H9 (cell line): ENCODE measurements around the gene CHKB. TPM values are rescaled to one million over a fixed set of nuclear protein-coding genes. Genes with fewer than 3 reads are reported as not detected.

Source experiments
- DNase-seq: peaks from one replicate; pipeline ENCODE4 v3.0.0-alpha.2; 2017
- H2AFZ ChIP-seq: one replicate; pipeline ENCODE4 v1.6.1; 2013; ENCODE audit warnings: mild to moderate bottlenecking, low read length, control low read depth, moderate library complexity
- H2AK5ac ChIP-seq: 2 replicates; pipeline ENCODE4 v1.6.1; 2013; ENCODE audit warnings: low read length, control low read depth, mixed read lengths; ENCODE audit not compliant: insufficient read length
- H2BK120ac ChIP-seq: one replicate; pipeline ENCODE4 v1.6.1; 2013; ENCODE audit warnings: low read depth, mild to moderate bottlenecking, low read length, control low read depth, inconsistent platforms; ENCODE audit not compliant: poor library complexity, severe bottlenecking
- H2BK12ac ChIP-seq: 2 replicates; pipeline ENCODE4 v1.6.1; 2013; ENCODE audit warnings: low read length, control low read depth, mixed read lengths, low read depth; ENCODE audit not compliant: insufficient read length
- H2BK15ac ChIP-seq: 2 replicates; pipeline ENCODE4 v1.6.1; 2013; ENCODE audit warnings: low read depth, low read length, control low read depth
- H2BK20ac ChIP-seq: one replicate; pipeline ENCODE4 v1.6.1; 2013; ENCODE audit warnings: low read depth, mild to moderate bottlenecking, low read length, control low read depth, inconsistent platforms; ENCODE audit not compliant: poor library complexity, severe bottlenecking
- H2BK5ac ChIP-seq: 2 replicates; pipeline ENCODE4 v1.6.1; 2013; ENCODE audit warnings: low read length, control low read depth, mixed read lengths; ENCODE audit not compliant: insufficient read length
- H3K14ac ChIP-seq: 2 replicates; pipeline ENCODE4 v1.6.1; 2013; ENCODE audit warnings: low read length, control low read depth; ENCODE audit not compliant: insufficient read depth
- H3K18ac ChIP-seq: 2 replicates; pipeline ENCODE4 v1.6.1; 2013; ENCODE audit warnings: low read depth, mild to moderate bottlenecking, mixed read lengths, low read length, control low read depth; ENCODE audit not compliant: insufficient read length
- H3K23ac ChIP-seq: 2 replicates; pipeline ENCODE4 v1.6.1; 2013; ENCODE audit warnings: low read length, control low read depth, mixed read lengths, low read depth; ENCODE audit not compliant: insufficient read length
- H3K23me2 ChIP-seq: 2 replicates; pipeline ENCODE4 v1.6.1; 2013; ENCODE audit warnings: low read depth, mild to moderate bottlenecking, mixed read lengths, low read length, control low read depth; ENCODE audit not compliant: insufficient read length, poor library complexity, severe bottlenecking
- H3K27ac ChIP-seq: 2 replicates; pipeline ENCODE4 v1.5.1; 2013; ENCODE audit warnings: low read length, control low read depth, mixed read lengths, low read depth; ENCODE audit not compliant: insufficient read length
- H3K27me3 ChIP-seq: 2 replicates; pipeline ENCODE4 v1.6.1; 2013; ENCODE audit warnings: low read length, control low read depth, inconsistent platforms; ENCODE audit not compliant: insufficient read depth
- H3K4ac ChIP-seq: 2 replicates; pipeline ENCODE4 v1.6.1; 2013; ENCODE audit warnings: low read depth, mild to moderate bottlenecking, control low read depth, inconsistent platforms, low read length, moderate library complexity
- H3K4me1 ChIP-seq: 2 replicates; pipeline ENCODE4 v1.6.1; 2013; ENCODE audit warnings: low read length, control low read depth, inconsistent platforms; ENCODE audit not compliant: insufficient read depth
- H3K4me2 ChIP-seq: 2 replicates; pipeline ENCODE4 v1.6.1; 2013; ENCODE audit warnings: low read length, control low read depth, mixed read lengths; ENCODE audit not compliant: insufficient read length, insufficient read depth
- H3K56ac ChIP-seq: 2 replicates; pipeline ENCODE4 v1.6.1; 2013; ENCODE audit warnings: low read depth, mild to moderate bottlenecking, mixed read lengths, low read length, control low read depth; ENCODE audit not compliant: insufficient read length
- H3K79me1 ChIP-seq: 2 replicates; pipeline ENCODE4 v1.6.1; 2013; ENCODE audit warnings: low read depth, mild to moderate bottlenecking, moderate library complexity, low read length, control low read depth, inconsistent platforms; ENCODE audit not compliant: insufficient read depth, poor library complexity, severe bottlenecking
- H3K79me2 ChIP-seq: 2 replicates; pipeline ENCODE4 v1.6.1; 2013; ENCODE audit warnings: low read length, control low read depth, inconsistent platforms; ENCODE audit not compliant: insufficient read depth
- H3K9ac ChIP-seq: 2 replicates; pipeline ENCODE4 v1.6.1; 2013; ENCODE audit warnings: low read length, control low read depth, mixed read lengths; ENCODE audit not compliant: insufficient read length; ENCODE audit errors: extremely low read depth
- H3K9me3 ChIP-seq: one replicate; pipeline ENCODE4 v1.6.1; 2013; ENCODE audit warnings: low read depth, low read length, inconsistent platforms; ENCODE audit not compliant: control insufficient read depth
- H3T11ph ChIP-seq: one replicate; pipeline ENCODE4 v1.6.1; 2013; ENCODE audit warnings: mild to moderate bottlenecking, low read length, control low read depth, inconsistent platforms
- H4K20me1 ChIP-seq: one replicate; pipeline ENCODE4 v1.6.1; 2013; ENCODE audit not compliant: control insufficient read depth, insufficient read length, insufficient read depth
- H4K5ac ChIP-seq: 2 replicates; pipeline ENCODE4 v1.6.1; 2013; ENCODE audit warnings: low read depth, mild to moderate bottlenecking, mixed read lengths, low read length, control low read depth; ENCODE audit not compliant: insufficient read length
- H4K8ac ChIP-seq: replicated peaks from 2 replicates; pipeline ENCODE4 v1.6.1; 2013; ENCODE audit warnings: low read length, control low read depth, mixed read lengths, low read depth; ENCODE audit not compliant: insufficient read length
- H4K91ac ChIP-seq: 2 replicates; pipeline ENCODE4 v1.6.1; 2013; ENCODE audit warnings: low read depth, mild to moderate bottlenecking, moderate library complexity, mixed read lengths, low read length, control low read depth; ENCODE audit not compliant: insufficient read length
- H3K27ac Mint-ChIP-seq, 3 experiments: 2 replicates in 2 of 3; 3 replicates in 1 of 3; pipeline ENCODE4 v1.8.0; 2020 to 2021; ENCODE audit warnings: mixed read lengths in 3 of 3, mild to moderate bottlenecking in 1 of 3, moderate library complexity in 1 of 3
- H3K27me3 Mint-ChIP-seq: 2 replicates; pipeline ENCODE4 v1.8.0; 2021; ENCODE audit warnings: low read depth, mild to moderate bottlenecking, moderate library complexity, mixed read lengths
- H3K36me3 Mint-ChIP-seq, 3 experiments: 2 replicates in 2 of 3; 3 replicates in 1 of 3; pipeline ENCODE4 v1.8.0; 2020 to 2021; ENCODE audit warnings: low read depth in 3 of 3, mixed read lengths in 3 of 3; ENCODE audit not compliant: insufficient read depth in 1 of 3
- H3K4me1 Mint-ChIP-seq, 2 experiments: 2 replicates each; pipeline ENCODE4 v1.8.0; 2020; ENCODE audit warnings: mixed read lengths in 2 of 2
- H3K4me3 Mint-ChIP-seq, 2 experiments: 2 replicates in 1 of 2; 3 replicates in 1 of 2; pipeline ENCODE4 v1.8.0; 2020 to 2021; ENCODE audit warnings: mild to moderate bottlenecking in 2 of 2, mixed read lengths in 2 of 2, moderate library complexity in 1 of 2
- H3K9me3 Mint-ChIP-seq, 2 experiments: 2 replicates in 1 of 2; 3 replicates in 1 of 2; pipeline ENCODE4 v1.8.0; 2020; ENCODE audit warnings: mild to moderate bottlenecking in 2 of 2, mixed read lengths in 2 of 2, moderate library complexity in 1 of 2
- WGBS: extraction: QIAGEN DNeasy Blood & Tissue Kit; methylation state at CpG from one replicate; pipeline ENCODE4 v1.1.7; 2013; ENCODE audit warnings: missing lambda C conversion rate, low lambda C conversion rate, mixed read lengths; ENCODE audit not compliant: insufficient read length; ENCODE audit errors: extremely low coverage; 5-methylcytosine and 5-hydroxymethylcytosine counted together
- total RNA-seq: library from RNA; stranded (reverse); gene quantifications from 2 replicates; pipeline ENCODE4 v1.2.1, GENCODE V29; 2021
- TF ChIP-seq, protein P1 (sequence below): fragments of 200-600 bp; sonication (generic); conservative IDR thresholded peaks from 3 replicates; pipeline ENCODE4 v1.8.0; 2021; ENCODE audit warnings: antibody characterized with exemption, mild to moderate bottlenecking

Gene CHKB
- total RNA-seq, 1 experiment from 2014 or later: 64.9 TPM

- Histone ChIP-seq H3K9me3 (no peaks in the 10 kb centered on the region), H4K20me1 (no peaks in the 10 kb centered on the region), H2BK120ac (no peak overlapping the region), H4K8ac (no peak overlapping the region), H3K79me1 (no peaks in the 10 kb centered on the region), H3K23me2 (peaks cover 11% of the 10 kb centered on the region), H3T11ph (no peak overlapping the region), H3K14ac (no peak overlapping the region), H2BK5ac (no peak overlapping the region), H4K5ac (no peak overlapping the region), H2AFZ (no peak overlapping the region), H3K9ac (no peak overlapping the region), H3K27ac (no peak overlapping the region), H2BK20ac (no peak overlapping the region), H3K4me1 (no peaks in the 10 kb centered on the region), H3K27me3 (peaks cover 9% of the 10 kb centered on the region; the same call in 1 of the 2 replicates), H3K4ac (no peak overlapping the region), H2AK5ac (no peak overlapping the region), H3K79me2 (no peaks in the 10 kb centered on the region), H2BK12ac (no peak overlapping the region), H3K56ac (no peak overlapping the region), H3K23ac (no peak overlapping the region), H4K91ac (no peak overlapping the region), H3K18ac (no peak overlapping the region), H3K4me2 (no peak overlapping the region), H2BK15ac (no peak overlapping the region)
- Mint-ChIP-seq H3K36me3 (no peaks in the 10 kb centered on the region), H3K27me3 (peaks cover 70% of the 10 kb centered on the region), H3K27ac (no peak overlapping the region), H3K4me1 (peaks cover 9 to 10% of the 10 kb centered on the region in 2 experiments), H3K9me3 (no peaks in the 10 kb centered on the region), H3K4me3 (no peak overlapping the region)
- TF ChIP-seq, protein P1, sequence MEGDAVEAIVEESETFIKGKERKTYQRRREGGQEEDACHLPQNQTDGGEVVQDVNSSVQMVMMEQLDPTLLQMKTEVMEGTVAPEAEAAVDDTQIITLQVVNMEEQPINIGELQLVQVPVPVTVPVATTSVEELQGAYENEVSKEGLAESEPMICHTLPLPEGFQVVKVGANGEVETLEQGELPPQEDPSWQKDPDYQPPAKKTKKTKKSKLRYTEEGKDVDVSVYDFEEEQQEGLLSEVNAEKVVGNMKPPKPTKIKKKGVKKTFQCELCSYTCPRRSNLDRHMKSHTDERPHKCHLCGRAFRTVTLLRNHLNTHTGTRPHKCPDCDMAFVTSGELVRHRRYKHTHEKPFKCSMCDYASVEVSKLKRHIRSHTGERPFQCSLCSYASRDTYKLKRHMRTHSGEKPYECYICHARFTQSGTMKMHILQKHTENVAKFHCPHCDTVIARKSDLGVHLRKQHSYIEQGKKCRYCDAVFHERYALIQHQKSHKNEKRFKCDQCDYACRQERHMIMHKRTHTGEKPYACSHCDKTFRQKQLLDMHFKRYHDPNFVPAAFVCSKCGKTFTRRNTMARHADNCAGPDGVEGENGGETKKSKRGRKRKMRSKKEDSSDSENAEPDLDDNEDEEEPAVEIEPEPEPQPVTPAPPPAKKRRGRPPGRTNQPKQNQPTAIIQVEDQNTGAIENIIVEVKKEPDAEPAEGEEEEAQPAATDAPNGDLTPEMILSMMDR: no peak
- no CpG with 5 or more reads among the region's 3 CpGs for WGBS
- DNase-seq: no peak
Measured at GRCh38 chr22:50536226-50536625, 46.4 kb downstream of the CHKB start.
